ENCODE measurements around the gene OPA3. TPM values are rescaled to one million over a fixed set of nuclear protein-coding genes. Genes with fewer than 3 reads are reported as not detected.
A peak's percentile ranks its signal among the peaks of the same experiment; 100 is the strongest.

Gene OPA3
- total RNA-seq, 2 donors from 2014 or later: 12.9 to 15.4 TPM

DNA sequence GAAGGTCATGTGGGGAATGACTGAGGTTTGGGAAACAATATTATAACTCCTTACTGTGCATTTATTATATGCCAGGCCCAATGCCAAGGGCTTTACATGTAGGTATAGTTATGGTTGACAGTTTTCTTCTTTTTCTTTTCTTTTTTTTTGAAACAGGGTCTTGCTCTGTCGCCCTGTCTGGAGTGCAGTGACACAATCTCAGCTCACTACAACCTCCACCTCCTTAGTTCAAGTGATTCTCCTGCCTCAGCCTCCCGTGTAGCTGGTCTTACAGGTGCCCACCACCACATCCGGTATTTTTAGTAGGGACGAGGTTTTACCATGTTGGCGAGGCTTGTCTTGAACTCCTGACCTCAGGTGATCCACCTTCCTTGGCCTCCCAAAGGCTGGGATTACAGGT lies 101.6 kb downstream of the OPA3 start:
- Mint-ChIP-seq H3K9me3 (no peaks in the 10 kb centered on the region), H3K4me1 (peaks cover 2% of the 10 kb centered on the region), H3K36me3 (ENCODE audit: low read depth) (peaks cover 2% of the 10 kb centered on the region), H3K27ac (no peak overlapping the region), H3K4me3 (no peak overlapping the region), H3K27me3 (ENCODE audit: insufficient read depth) (no peaks in the 10 kb centered on the region)
- no peak for DNase-seq
- peaks cover 3% of the 10 kb centered on the region for H3K36me3 ChIP-seq (ENCODE audit: control insufficient read depth, insufficient read depth, low read length)
- 83 to 93% methylated on average over 5 of the region's 5 CpGs for WGBS, 2 experiments (ENCODE audit: insufficient coverage in 1 of 2, insufficient read length in 1 of 2)
- no peak overlapping the region for H3K27ac ChIP-seq (ENCODE audit: low read depth, low read length)
- no peak overlapping the region for H3K4me3 ChIP-seq (ENCODE audit: low read length)
- no peaks in the 10 kb centered on the region for H3K9me3 ChIP-seq (ENCODE audit: control insufficient read depth, low read length)
- H3K9ac ChIP-seq (ENCODE audit: extremely low read depth, low read length, poor library complexity, severe bottlenecking): no peak overlapping the region
- no peaks in the 10 kb centered on the region for H3K27me3 ChIP-seq (ENCODE audit: control insufficient read depth, insufficient read depth, low read length, poor library complexity, severe bottlenecking)
- TF ChIP-seq, protein P1, sequence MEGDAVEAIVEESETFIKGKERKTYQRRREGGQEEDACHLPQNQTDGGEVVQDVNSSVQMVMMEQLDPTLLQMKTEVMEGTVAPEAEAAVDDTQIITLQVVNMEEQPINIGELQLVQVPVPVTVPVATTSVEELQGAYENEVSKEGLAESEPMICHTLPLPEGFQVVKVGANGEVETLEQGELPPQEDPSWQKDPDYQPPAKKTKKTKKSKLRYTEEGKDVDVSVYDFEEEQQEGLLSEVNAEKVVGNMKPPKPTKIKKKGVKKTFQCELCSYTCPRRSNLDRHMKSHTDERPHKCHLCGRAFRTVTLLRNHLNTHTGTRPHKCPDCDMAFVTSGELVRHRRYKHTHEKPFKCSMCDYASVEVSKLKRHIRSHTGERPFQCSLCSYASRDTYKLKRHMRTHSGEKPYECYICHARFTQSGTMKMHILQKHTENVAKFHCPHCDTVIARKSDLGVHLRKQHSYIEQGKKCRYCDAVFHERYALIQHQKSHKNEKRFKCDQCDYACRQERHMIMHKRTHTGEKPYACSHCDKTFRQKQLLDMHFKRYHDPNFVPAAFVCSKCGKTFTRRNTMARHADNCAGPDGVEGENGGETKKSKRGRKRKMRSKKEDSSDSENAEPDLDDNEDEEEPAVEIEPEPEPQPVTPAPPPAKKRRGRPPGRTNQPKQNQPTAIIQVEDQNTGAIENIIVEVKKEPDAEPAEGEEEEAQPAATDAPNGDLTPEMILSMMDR (conservative IDR thresholded peaks at IDR 0.05): no peak
- no peaks in the 10 kb centered on the region for H3K4me1 ChIP-seq (ENCODE audit: control insufficient read depth, insufficient read depth, low read length)

DNA sequence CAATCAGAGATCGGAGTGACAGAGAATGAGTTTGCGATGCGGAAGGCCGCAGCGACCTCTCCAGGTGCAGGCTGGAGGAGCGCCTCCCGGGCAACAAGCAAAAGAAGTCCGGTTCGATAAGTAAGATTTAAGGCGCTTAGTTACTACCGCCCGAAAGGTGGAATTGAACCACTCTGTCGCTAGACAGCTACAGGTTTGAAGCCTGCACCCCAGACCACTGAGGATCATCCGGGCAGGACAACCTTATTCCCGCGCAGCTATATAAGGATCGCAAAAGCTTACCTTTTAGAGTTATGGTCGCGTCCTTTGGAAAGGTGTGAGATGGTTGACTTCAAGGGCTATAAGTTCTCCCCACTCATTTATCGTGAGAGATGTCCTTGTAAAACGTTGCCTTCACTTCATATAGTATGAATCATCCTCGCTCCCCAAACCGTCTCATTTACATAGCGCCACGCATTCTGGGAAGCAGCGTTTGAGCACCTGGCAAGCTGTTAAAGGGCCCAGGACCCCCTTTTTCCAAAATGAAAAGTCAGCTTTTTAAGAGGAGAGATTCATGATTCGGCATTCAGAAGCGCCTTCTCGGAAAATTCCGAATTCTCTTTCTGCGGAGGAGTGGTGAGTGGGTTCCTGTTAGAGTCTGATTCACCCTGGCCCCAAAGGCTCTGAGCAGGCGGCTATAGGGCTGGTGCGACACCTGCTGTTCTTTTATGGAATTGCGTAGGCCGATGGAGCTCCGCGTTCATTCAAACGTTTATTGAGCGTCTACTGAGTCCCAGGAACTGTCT lies 106.0 kb downstream of the OPA3 start:
- peak overlapping the region; percentile 95 for H3K4me3 ChIP-seq (ENCODE audit: low read length)
- H3K27me3 ChIP-seq (ENCODE audit: control insufficient read depth, insufficient read depth, low read length, poor library complexity, severe bottlenecking): no peaks in the 10 kb centered on the region
- Mint-ChIP-seq H3K4me1 (peaks cover 6% of the 10 kb centered on the region), H3K4me3 (peak overlapping the region; percentile 75), H3K9me3 (no peaks in the 10 kb centered on the region), H3K27ac (peak overlapping the region; percentile 99), H3K36me3 (ENCODE audit: low read depth) (no peaks in the 10 kb centered on the region), H3K27me3 (ENCODE audit: insufficient read depth) (no peaks in the 10 kb centered on the region)
- peak overlapping the region; percentile 99 for H3K27ac ChIP-seq (ENCODE audit: low read depth, low read length)
- H3K9me3 ChIP-seq (ENCODE audit: control insufficient read depth, low read length): no peaks in the 10 kb centered on the region
- 0 to 1% methylated on average over 39 of the region's 39 CpGs for WGBS, 2 experiments (ENCODE audit: insufficient coverage in 1 of 2, insufficient read length in 1 of 2)
- no peaks in the 10 kb centered on the region for H3K4me1 ChIP-seq (ENCODE audit: control insufficient read depth, insufficient read depth, low read length)
- peak; percentile 95 for DNase-seq
- TF ChIP-seq, protein P1 (conservative IDR thresholded peaks at IDR 0.05): peak; percentile 97
- H3K36me3 ChIP-seq (ENCODE audit: control insufficient read depth, insufficient read depth, low read length): no peaks in the 10 kb centered on the region
- peak overlapping the region; percentile 98 for H3K9ac ChIP-seq (ENCODE audit: extremely low read depth, low read length, poor library complexity, severe bottlenecking)

DNA sequence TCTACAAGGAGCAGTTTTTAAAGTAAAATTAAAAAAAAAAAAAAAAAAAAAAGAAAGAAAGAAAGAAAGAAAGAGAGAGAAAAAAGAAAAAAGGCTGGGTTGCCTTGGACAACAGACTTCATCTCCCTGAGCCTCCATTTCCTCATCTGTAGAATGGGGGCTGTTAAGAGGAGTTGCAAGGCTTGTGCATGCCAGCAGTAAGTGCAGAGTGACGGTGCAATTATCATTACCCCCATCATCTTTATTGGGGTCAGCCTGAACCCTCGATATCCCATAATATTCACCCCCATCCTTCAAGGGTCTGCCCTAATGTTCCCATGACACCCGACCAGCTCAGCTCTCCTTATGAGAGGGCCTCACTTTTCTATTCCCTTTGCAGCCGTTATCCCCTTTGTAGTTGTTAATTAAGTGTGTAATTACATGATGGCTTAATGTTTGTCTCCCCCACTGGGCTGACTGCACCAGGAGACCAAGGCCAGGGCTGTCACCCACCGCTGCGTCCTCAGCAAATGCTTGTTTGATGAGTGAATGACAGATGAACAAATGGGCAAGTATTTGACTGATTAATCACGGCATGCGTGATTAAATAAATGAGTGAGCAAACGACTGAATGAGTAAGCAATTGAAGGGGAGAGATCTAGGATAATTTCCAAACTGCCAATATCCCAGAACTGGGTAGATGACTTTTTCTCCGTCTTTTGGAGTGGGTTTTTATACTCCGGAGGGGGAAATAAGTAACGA lies 106.7 kb downstream of the OPA3 start:
- WGBS, 2 experiments (ENCODE audit: insufficient coverage in 1 of 2, insufficient read length in 1 of 2): 20 to 28% methylated on average over 8 to 12 of the region's 12 CpGs
- Mint-ChIP-seq H3K27ac (peak overlapping the region; percentile 99), H3K4me3 (peak overlapping the region; percentile 75), H3K36me3 (ENCODE audit: low read depth) (no peaks in the 10 kb centered on the region), H3K27me3 (ENCODE audit: insufficient read depth) (peaks cover 1% of the 10 kb centered on the region), H3K9me3 (no peaks in the 10 kb centered on the region), H3K4me1 (peaks cover 10% of the 10 kb centered on the region)
- Histone ChIP-seq H3K9ac (ENCODE audit: extremely low read depth, low read length, poor library complexity, severe bottlenecking) (peak overlapping the region; percentile 98), H3K27me3 (ENCODE audit: control insufficient read depth, insufficient read depth, low read length, poor library complexity, severe bottlenecking) (no peaks in the 10 kb centered on the region), H3K36me3 (ENCODE audit: control insufficient read depth, insufficient read depth, low read length) (no peaks in the 10 kb centered on the region), H3K4me1 (ENCODE audit: control insufficient read depth, insufficient read depth, low read length) (no peaks in the 10 kb centered on the region), H3K27ac (ENCODE audit: low read depth, low read length) (no peak overlapping the region), H3K9me3 (ENCODE audit: control insufficient read depth, low read length) (no peaks in the 10 kb centered on the region), H3K4me3 (ENCODE audit: low read length) (peak overlapping the region; percentile 95)
- TF ChIP-seq, protein P1 (conservative IDR thresholded peaks at IDR 0.05): no peak
- no peak for DNase-seq

Other genes starting within 250 kb of the OPA3 start
- 1 to 10 TPM; 3.6 to 4.8 TPM for gene KLC3, start 244.1 kb downstream of the OPA3 start, total RNA-seq
- gene ERCC2, start 214.2 kb downstream of the OPA3 start, total RNA-seq: 100 to 1,000 TPM in 1 of 2 donors, 10 to 100 TPM in 1; 87.9 to 105 TPM
- 10 to 100 TPM; 17.9 to 26.4 TPM for gene PPP1R13L, start 179.7 kb downstream of the OPA3 start, total RNA-seq
- 10 to 100 TPM; 13.2 to 16.0 TPM for gene POLR1G, start 178.2 kb downstream of the OPA3 start, total RNA-seq
- 10 to 100 TPM; 53.5 to 63.6 TPM for gene ERCC1, start 160.9 kb downstream of the OPA3 start, total RNA-seq
- gene FOSB, start 116.8 kb downstream of the OPA3 start, total RNA-seq: 1 to 10 TPM; 1.6 to 3.0 TPM
- gene RTN2, start 87.8 kb downstream of the OPA3 start, total RNA-seq: 10 to 100 TPM; 15.7 to 18.5 TPM
- gene PPM1N, start 86.4 kb downstream of the OPA3 start, total RNA-seq: 1 to 10 TPM; 3.2 to 3.5 TPM
- 100 to 1,000 TPM; 134 to 144 TPM for gene VASP, start 77.3 kb downstream of the OPA3 start, total RNA-seq
- not detected for gene GPR4, start 17.4 kb upstream of the OPA3 start, total RNA-seq
- gene EML2, start 54.6 kb upstream of the OPA3 start, total RNA-seq: 10 to 100 TPM; 42.9 to 79.3 TPM
- 10 to 100 TPM; 10.8 to 14.6 TPM for gene GIPR, start 83.4 kb upstream of the OPA3 start, total RNA-seq
- 100 to 1,000 TPM; 644 to 654 TPM for gene SNRPD2, start 107.2 kb upstream of the OPA3 start, total RNA-seq
- gene QPCTL, start 107.9 kb upstream of the OPA3 start, total RNA-seq: 10 to 100 TPM; 11.0 to 15.9 TPM
- gene FBXO46, start 146.1 kb upstream of the OPA3 start, total RNA-seq: 10 to 100 TPM; 36.5 to 42.8 TPM
- not detected for gene MEIOSIN, start 148.6 kb upstream of the OPA3 start, total RNA-seq
- gene SIX5, start 184.4 kb upstream of the OPA3 start, total RNA-seq: 10 to 100 TPM; 41.6 to 46.4 TPM
- 10 to 100 TPM; 58.8 to 75.9 TPM for gene DMPK, start 197.7 kb upstream of the OPA3 start, total RNA-seq
- gene DMWD, start 208.0 kb upstream of the OPA3 start, total RNA-seq: 10 to 100 TPM; 86.4 to 86.9 TPM
- gene RSPH6A, start 230.5 kb upstream of the OPA3 start, total RNA-seq: under 1 TPM; 0.53 TPM

Measured in endodermal cell (in vitro differentiated cells).